ENCODE data around the gene CCHCR1. TPM values are rescaled to one million over a fixed set of nuclear protein-coding genes. Genes with fewer than 3 reads are reported as not detected.

Gene CCHCR1
- total RNA-seq, 2 experiments from 2014 or later = 43.0 to 46.6 TPM

- H3K27ac Mint-ChIP-seq = peak overlapping the region; percentile 89
- H3K9me3 Mint-ChIP-seq = no peaks in the 10 kb centered on the region
- DNase-seq = no peak
- no peaks in the 10 kb centered on the region for H3K27me3 Mint-ChIP-seq
- no peaks in the 10 kb centered on the region for H3K36me3 Mint-ChIP-seq
- peaks cover 28% of the 10 kb centered on the region for H3K4me1 Mint-ChIP-seq
- no peak overlapping the region for H3K4me3 Mint-ChIP-seq
Observed at GRCh38 chr6:31094389-31094881, 63.2 kb downstream of the CCHCR1 start.

DNA sequence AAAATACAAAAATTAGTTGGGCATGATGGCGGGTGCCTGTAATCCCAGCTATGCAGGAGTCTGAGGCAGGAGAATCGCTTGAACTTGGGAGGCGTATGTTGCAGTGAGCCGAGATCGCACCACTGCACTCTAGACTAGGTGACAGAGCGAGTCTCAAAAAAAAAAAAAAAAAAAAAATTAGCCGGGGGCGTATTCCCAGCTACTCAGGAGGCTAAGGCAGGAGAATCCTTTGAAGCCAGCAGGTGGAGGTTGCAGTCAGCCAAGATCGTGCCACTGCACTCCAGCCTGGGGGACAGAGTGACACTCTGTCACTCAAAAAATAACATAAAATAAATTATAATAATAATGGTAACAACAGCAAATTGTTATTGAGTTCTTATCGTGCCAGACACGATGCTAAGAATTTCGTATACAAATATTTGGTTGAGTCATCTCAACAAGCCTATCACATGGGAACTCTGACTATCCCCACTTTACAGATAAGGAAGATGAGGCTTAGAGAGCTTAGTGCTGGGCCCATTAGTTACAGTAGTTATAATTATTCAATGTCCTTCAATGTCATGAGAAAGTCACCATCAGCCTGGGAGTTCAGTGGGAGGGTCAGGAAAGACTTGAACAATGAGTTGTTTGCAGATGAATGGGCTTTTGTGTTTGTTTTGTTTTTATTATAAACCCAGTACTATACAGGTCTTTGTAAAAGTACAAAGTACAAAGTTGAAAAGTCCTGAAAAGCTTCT, 64.7 kb downstream of the CCHCR1 start:
- H3K4me3 Mint-ChIP-seq = no peak overlapping the region
- no peaks in the 10 kb centered on the region for H3K9me3 Mint-ChIP-seq
- no peaks in the 10 kb centered on the region for H3K36me3 Mint-ChIP-seq
- peaks cover 28% of the 10 kb centered on the region for H3K4me1 Mint-ChIP-seq
- DNase-seq = no peak
- no peaks in the 10 kb centered on the region for H3K27me3 Mint-ChIP-seq
- no peak overlapping the region for H3K27ac Mint-ChIP-seq

Other genes with a start within 250 kb of the CCHCR1 start
- gene GTF2H4, start 249.6 kb downstream of the CCHCR1 start, total RNA-seq = 10 to 100 TPM; 44.5 to 46.4 TPM
- gene VARS2, start 243.6 kb downstream of the CCHCR1 start, total RNA-seq = 10 to 100 TPM; 79.5 to 80.9 TPM
- gene SFTA2, start 225.6 kb downstream of the CCHCR1 start, total RNA-seq = not detected
- gene MUCL3, start 216.8 kb downstream of the CCHCR1 start, total RNA-seq = not detected
- not detected for gene MUC21, start 174.1 kb downstream of the CCHCR1 start, total RNA-seq
- gene MUC22, start 147.3 kb downstream of the CCHCR1 start, total RNA-seq = not detected
- gene C6orf15, start 45.2 kb downstream of the CCHCR1 start, total RNA-seq = not detected
- under 1 TPM in 1 of 2 experiments, not detected in 1; 0.19 TPM for gene PSORS1C1, start 43.0 kb downstream of the CCHCR1 start, total RNA-seq
- gene CDSN, start 37.4 kb downstream of the CCHCR1 start, total RNA-seq = not detected
- not detected for gene PSORS1C2, start 18.7 kb downstream of the CCHCR1 start, total RNA-seq
- 10 to 100 TPM; 86.1 to 89.8 TPM for gene TCF19, start 787 bp upstream of the CCHCR1 start, total RNA-seq
- not detected for gene POU5F1, start 12.9 kb upstream of the CCHCR1 start, total RNA-seq
- gene HLA-C, start 114.3 kb upstream of the CCHCR1 start, total RNA-seq = 100 to 1,000 TPM; 736 to 755 TPM
- gene HLA-B, start 199.4 kb upstream of the CCHCR1 start, total RNA-seq = 1,000 to 10,000 TPM; 2,753 to 2,773 TPM
- 10 to 100 TPM; 10.5 to 11.3 TPM for gene MICA, start 245.8 kb upstream of the CCHCR1 start, total RNA-seq

Data from activated naive CD8-positive, alpha-beta T cell treated with anti-CD3 and anti-CD28 coated beads for 36 hours (primary cell).